H9 (cell line): ENCODE data around the gene BBX. TPM values are rescaled to one million over a fixed set of nuclear protein-coding genes. Genes with fewer than 3 reads are reported as not detected.
"Not testable (repeated sequence)": the region's sequence is repeated elsewhere in the genome, so short reads cannot be mapped to it uniquely, and the experiment has no call there.

ENCODE experiments used
- DNase-seq: peaks from one replicate; pipeline ENCODE4 v3.0.0-alpha.2; 2017
- H2AFZ ChIP-seq: one replicate; pipeline ENCODE4 v1.6.1; 2013; ENCODE audit warnings: mild to moderate bottlenecking, low read length, control low read depth, moderate library complexity
- H2AK5ac ChIP-seq: 2 replicates; pipeline ENCODE4 v1.6.1; 2013; ENCODE audit warnings: low read length, control low read depth, mixed read lengths; ENCODE audit not compliant: insufficient read length
- H2BK120ac ChIP-seq: one replicate; pipeline ENCODE4 v1.6.1; 2013; ENCODE audit warnings: low read depth, mild to moderate bottlenecking, low read length, control low read depth, inconsistent platforms; ENCODE audit not compliant: poor library complexity, severe bottlenecking
- H2BK12ac ChIP-seq: 2 replicates; pipeline ENCODE4 v1.6.1; 2013; ENCODE audit warnings: low read length, control low read depth, mixed read lengths, low read depth; ENCODE audit not compliant: insufficient read length
- H2BK15ac ChIP-seq: 2 replicates; pipeline ENCODE4 v1.6.1; 2013; ENCODE audit warnings: low read depth, low read length, control low read depth
- H2BK20ac ChIP-seq: one replicate; pipeline ENCODE4 v1.6.1; 2013; ENCODE audit warnings: low read depth, mild to moderate bottlenecking, low read length, control low read depth, inconsistent platforms; ENCODE audit not compliant: poor library complexity, severe bottlenecking
- H2BK5ac ChIP-seq: 2 replicates; pipeline ENCODE4 v1.6.1; 2013; ENCODE audit warnings: low read length, control low read depth, mixed read lengths; ENCODE audit not compliant: insufficient read length
- H3K14ac ChIP-seq: 2 replicates; pipeline ENCODE4 v1.6.1; 2013; ENCODE audit warnings: low read length, control low read depth; ENCODE audit not compliant: insufficient read depth
- H3K18ac ChIP-seq: 2 replicates; pipeline ENCODE4 v1.6.1; 2013; ENCODE audit warnings: low read depth, mild to moderate bottlenecking, mixed read lengths, low read length, control low read depth; ENCODE audit not compliant: insufficient read length
- H3K23ac ChIP-seq: 2 replicates; pipeline ENCODE4 v1.6.1; 2013; ENCODE audit warnings: low read length, control low read depth, mixed read lengths, low read depth; ENCODE audit not compliant: insufficient read length
- H3K23me2 ChIP-seq: 2 replicates; pipeline ENCODE4 v1.6.1; 2013; ENCODE audit warnings: low read depth, mild to moderate bottlenecking, mixed read lengths, low read length, control low read depth; ENCODE audit not compliant: insufficient read length, poor library complexity, severe bottlenecking
- H3K27ac ChIP-seq: 2 replicates; pipeline ENCODE4 v1.5.1; 2013; ENCODE audit warnings: low read length, control low read depth, mixed read lengths, low read depth; ENCODE audit not compliant: insufficient read length
- H3K27me3 ChIP-seq: 2 replicates; pipeline ENCODE4 v1.6.1; 2013; ENCODE audit warnings: low read length, control low read depth, inconsistent platforms; ENCODE audit not compliant: insufficient read depth
- H3K4ac ChIP-seq: 2 replicates; pipeline ENCODE4 v1.6.1; 2013; ENCODE audit warnings: low read depth, mild to moderate bottlenecking, control low read depth, inconsistent platforms, low read length, moderate library complexity
- H3K4me1 ChIP-seq: 2 replicates; pipeline ENCODE4 v1.6.1; 2013; ENCODE audit warnings: low read length, control low read depth, inconsistent platforms; ENCODE audit not compliant: insufficient read depth
- H3K4me2 ChIP-seq: 2 replicates; pipeline ENCODE4 v1.6.1; 2013; ENCODE audit warnings: low read length, control low read depth, mixed read lengths; ENCODE audit not compliant: insufficient read length, insufficient read depth
- H3K56ac ChIP-seq: 2 replicates; pipeline ENCODE4 v1.6.1; 2013; ENCODE audit warnings: low read depth, mild to moderate bottlenecking, mixed read lengths, low read length, control low read depth; ENCODE audit not compliant: insufficient read length
- H3K79me1 ChIP-seq: 2 replicates; pipeline ENCODE4 v1.6.1; 2013; ENCODE audit warnings: low read depth, mild to moderate bottlenecking, moderate library complexity, low read length, control low read depth, inconsistent platforms; ENCODE audit not compliant: insufficient read depth, poor library complexity, severe bottlenecking
- H3K79me2 ChIP-seq: 2 replicates; pipeline ENCODE4 v1.6.1; 2013; ENCODE audit warnings: low read length, control low read depth, inconsistent platforms; ENCODE audit not compliant: insufficient read depth
- H3K9ac ChIP-seq: 2 replicates; pipeline ENCODE4 v1.6.1; 2013; ENCODE audit warnings: low read length, control low read depth, mixed read lengths; ENCODE audit not compliant: insufficient read length; ENCODE audit errors: extremely low read depth
- H3K9me3 ChIP-seq: one replicate; pipeline ENCODE4 v1.6.1; 2013; ENCODE audit warnings: low read depth, low read length, inconsistent platforms; ENCODE audit not compliant: control insufficient read depth
- H3T11ph ChIP-seq: one replicate; pipeline ENCODE4 v1.6.1; 2013; ENCODE audit warnings: mild to moderate bottlenecking, low read length, control low read depth, inconsistent platforms
- H4K20me1 ChIP-seq: one replicate; pipeline ENCODE4 v1.6.1; 2013; ENCODE audit not compliant: control insufficient read depth, insufficient read length, insufficient read depth
- H4K5ac ChIP-seq: 2 replicates; pipeline ENCODE4 v1.6.1; 2013; ENCODE audit warnings: low read depth, mild to moderate bottlenecking, mixed read lengths, low read length, control low read depth; ENCODE audit not compliant: insufficient read length
- H4K8ac ChIP-seq: replicated peaks from 2 replicates; pipeline ENCODE4 v1.6.1; 2013; ENCODE audit warnings: low read length, control low read depth, mixed read lengths, low read depth; ENCODE audit not compliant: insufficient read length
- H4K91ac ChIP-seq: 2 replicates; pipeline ENCODE4 v1.6.1; 2013; ENCODE audit warnings: low read depth, mild to moderate bottlenecking, moderate library complexity, mixed read lengths, low read length, control low read depth; ENCODE audit not compliant: insufficient read length
- H3K27ac Mint-ChIP-seq, 3 experiments: 2 replicates in 2 of 3; 3 replicates in 1 of 3; pipeline ENCODE4 v1.8.0; 2020 to 2021; ENCODE audit warnings: mixed read lengths in 3 of 3, mild to moderate bottlenecking in 1 of 3, moderate library complexity in 1 of 3
- H3K27me3 Mint-ChIP-seq: 2 replicates; pipeline ENCODE4 v1.8.0; 2021; ENCODE audit warnings: low read depth, mild to moderate bottlenecking, moderate library complexity, mixed read lengths
- H3K36me3 Mint-ChIP-seq, 3 experiments: 2 replicates in 2 of 3; 3 replicates in 1 of 3; pipeline ENCODE4 v1.8.0; 2020 to 2021; ENCODE audit warnings: low read depth in 3 of 3, mixed read lengths in 3 of 3; ENCODE audit not compliant: insufficient read depth in 1 of 3
- H3K4me1 Mint-ChIP-seq, 2 experiments: 2 replicates each; pipeline ENCODE4 v1.8.0; 2020; ENCODE audit warnings: mixed read lengths in 2 of 2
- H3K4me3 Mint-ChIP-seq, 2 experiments: 2 replicates in 1 of 2; 3 replicates in 1 of 2; pipeline ENCODE4 v1.8.0; 2020 to 2021; ENCODE audit warnings: mild to moderate bottlenecking in 2 of 2, mixed read lengths in 2 of 2, moderate library complexity in 1 of 2
- H3K9me3 Mint-ChIP-seq, 2 experiments: 2 replicates in 1 of 2; 3 replicates in 1 of 2; pipeline ENCODE4 v1.8.0; 2020; ENCODE audit warnings: mild to moderate bottlenecking in 2 of 2, mixed read lengths in 2 of 2, moderate library complexity in 1 of 2
- WGBS: extraction: QIAGEN DNeasy Blood & Tissue Kit; methylation state at CpG from one replicate; pipeline ENCODE4 v1.1.7; 2013; ENCODE audit warnings: missing lambda C conversion rate, low lambda C conversion rate, mixed read lengths; ENCODE audit not compliant: insufficient read length; ENCODE audit errors: extremely low coverage; 5-methylcytosine and 5-hydroxymethylcytosine counted together
- total RNA-seq: library from RNA; stranded (reverse); gene quantifications from 2 replicates; pipeline ENCODE4 v1.2.1, GENCODE V29; 2021

BBX gene
- total RNA-seq, 1 experiment from 2014 or later, result 34.8 TPM

DNA sequence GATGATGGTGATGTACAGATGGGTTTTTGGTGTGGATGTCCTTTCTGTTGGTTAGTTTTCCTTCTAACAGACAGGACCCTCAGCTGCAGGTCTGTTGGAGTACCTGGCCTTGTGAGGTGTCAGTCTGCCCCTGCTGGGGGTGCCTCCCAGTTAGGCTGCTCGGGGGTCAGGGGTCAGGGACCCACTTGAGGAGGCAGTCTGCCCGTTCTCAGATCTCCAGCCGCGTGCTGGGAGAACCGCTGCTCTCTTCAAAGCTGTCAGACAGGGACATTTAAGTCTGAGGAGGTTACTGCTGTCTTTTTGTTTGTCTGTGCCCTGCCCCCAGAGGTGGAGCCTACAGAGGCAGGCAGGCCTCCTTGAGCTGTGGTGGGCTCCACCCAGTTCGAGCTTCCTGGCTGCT is 174.6 kb downstream of the BBX start:
- not testable (repeated sequence) for H3K27me3 Mint-ChIP-seq, H2AFZ ChIP-seq, H3K14ac ChIP-seq, H4K20me1 ChIP-seq, H3K23ac ChIP-seq, H3K9me3 ChIP-seq, H3K27ac ChIP-seq, H4K5ac ChIP-seq, DNase-seq, H3K79me1 ChIP-seq, H3K27me3 ChIP-seq, H4K8ac ChIP-seq, H2BK20ac ChIP-seq, H3K18ac ChIP-seq, H3K79me2 ChIP-seq, H3K36me3 Mint-ChIP-seq, H3K4ac ChIP-seq, H2AK5ac ChIP-seq, H3K9ac ChIP-seq, H3K23me2 ChIP-seq, H4K91ac ChIP-seq, H2BK15ac ChIP-seq, H3T11ph ChIP-seq, H2BK120ac ChIP-seq, H3K56ac ChIP-seq, H3K4me1 ChIP-seq, H3K9me3 Mint-ChIP-seq, H2BK12ac ChIP-seq, H2BK5ac ChIP-seq
- peak overlapping the region in 2 of 3 experiments; percentile 81 to 89; a peak in 3 of 7 replicates for H3K27ac Mint-ChIP-seq
- peak overlapping the region; percentile 80 to 84 for H3K4me3 Mint-ChIP-seq
- peak overlapping the region; percentile 51 for H3K4me2 ChIP-seq
- no CpG with 5 or more reads among the region's 6 CpGs for WGBS
- H3K4me1 Mint-ChIP-seq, result peaks cover 9 to 15% of the 10 kb centered on the region in 2 experiments

DNA sequence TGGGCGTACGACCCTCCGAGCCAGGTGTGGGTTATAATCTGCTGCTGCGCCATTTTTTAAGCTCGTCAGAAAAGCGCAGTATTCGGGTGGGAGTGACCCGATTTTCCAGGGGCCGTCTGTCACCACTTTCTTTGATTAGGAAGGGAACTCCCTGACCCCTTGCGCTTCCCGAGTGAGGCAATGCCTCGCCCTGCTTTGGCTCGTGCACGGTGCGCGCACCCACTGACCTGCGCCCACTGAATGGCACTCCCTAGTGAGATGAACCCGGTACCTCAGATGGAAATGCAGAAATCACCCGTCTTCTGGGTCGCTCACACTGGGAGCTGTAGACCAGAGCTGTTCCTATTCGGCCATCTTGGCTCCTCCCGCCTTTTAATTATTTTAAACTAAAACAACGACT is 175.1 kb downstream of the BBX start:
- not testable (repeated sequence) for H3K4ac ChIP-seq, H3K23me2 ChIP-seq, H2BK20ac ChIP-seq, H2AFZ ChIP-seq, H4K20me1 ChIP-seq, H4K5ac ChIP-seq, H3K4me1 ChIP-seq, H3K79me1 ChIP-seq, H3K23ac ChIP-seq, H4K8ac ChIP-seq, H3K9me3 Mint-ChIP-seq, H3K27me3 Mint-ChIP-seq, H2BK5ac ChIP-seq, H4K91ac ChIP-seq, H3K27ac ChIP-seq, H3T11ph ChIP-seq, H2AK5ac ChIP-seq, H3K9me3 ChIP-seq, H3K79me2 ChIP-seq, H3K27me3 ChIP-seq, H2BK15ac ChIP-seq, H3K56ac ChIP-seq, H3K36me3 Mint-ChIP-seq, H2BK12ac ChIP-seq
- peak overlapping the region; percentile 78 for H3K9ac ChIP-seq
- H3K4me3 Mint-ChIP-seq, result peak overlapping the region; percentile 80 to 84
- peak overlapping the region; percentile 87 for H3K18ac ChIP-seq
- H3K14ac ChIP-seq, result peak overlapping the region; percentile 95
- peaks cover 14 to 20% of the 10 kb centered on the region in 2 experiments for H3K4me1 Mint-ChIP-seq
- peak overlapping the region; percentile 5 for H2BK120ac ChIP-seq
- DNase-seq, result peak; percentile 40
- H3K27ac Mint-ChIP-seq, result peak overlapping the region; percentile 89 to 99 (median 97); a peak in 6 of 7 replicates
- H3K4me2 ChIP-seq, result peak overlapping the region; percentile 51
- no CpG with 5 or more reads among the region's 23 CpGs for WGBS
